NCI-H2171 (cell line): Measurements from ENCODE around the gene PRSS3.
"Not testable (repeated sequence)": the region's sequence is repeated elsewhere in the genome, so short reads cannot be mapped to it uniquely, and the experiment has no call there.

Source experiments
- DNase-seq: peaks from one replicate; lab custom pipeline; 2025; lab: John Stamatoyannopoulos, UW

Gene PRSS3

DNA sequence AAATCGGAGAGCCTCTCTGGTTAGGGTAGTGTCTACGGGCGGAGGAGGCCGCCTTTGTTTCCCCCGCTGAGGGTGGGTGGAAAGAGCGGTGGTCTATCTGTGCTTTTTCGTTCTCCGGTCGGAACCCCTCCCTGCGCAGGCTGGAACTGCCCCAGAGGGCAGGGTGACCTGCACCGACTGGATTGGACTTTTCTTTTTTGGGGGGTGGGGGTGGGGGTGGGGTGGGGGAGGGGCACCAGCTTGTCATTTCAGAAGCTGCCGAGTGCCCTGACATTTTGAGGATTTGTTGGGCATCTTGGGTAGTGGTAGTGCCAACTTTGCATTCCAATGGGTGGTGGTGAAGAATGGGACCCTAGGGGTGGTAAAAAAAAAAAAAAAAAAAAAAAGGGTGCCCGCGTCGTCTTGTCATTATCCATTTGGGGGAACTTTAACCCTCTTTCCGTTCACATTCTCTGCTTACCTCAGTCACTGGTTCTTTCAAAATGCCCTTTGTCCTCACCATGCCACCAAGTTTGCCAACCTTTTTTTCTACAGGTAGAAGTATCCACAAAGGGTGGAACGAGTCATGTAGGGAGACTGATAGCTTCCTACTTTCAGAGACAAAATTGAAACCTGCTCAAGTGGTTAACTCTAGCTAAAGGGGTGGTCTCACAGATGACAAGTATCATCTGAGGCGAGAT is 22.9 kb downstream of the PRSS3 start:
- no peak for DNase-seq

- no peak for DNase-seq
Observed at GRCh38 chr9:33818847-33819500, 23.6 kb downstream of the PRSS3 start.

DNA sequence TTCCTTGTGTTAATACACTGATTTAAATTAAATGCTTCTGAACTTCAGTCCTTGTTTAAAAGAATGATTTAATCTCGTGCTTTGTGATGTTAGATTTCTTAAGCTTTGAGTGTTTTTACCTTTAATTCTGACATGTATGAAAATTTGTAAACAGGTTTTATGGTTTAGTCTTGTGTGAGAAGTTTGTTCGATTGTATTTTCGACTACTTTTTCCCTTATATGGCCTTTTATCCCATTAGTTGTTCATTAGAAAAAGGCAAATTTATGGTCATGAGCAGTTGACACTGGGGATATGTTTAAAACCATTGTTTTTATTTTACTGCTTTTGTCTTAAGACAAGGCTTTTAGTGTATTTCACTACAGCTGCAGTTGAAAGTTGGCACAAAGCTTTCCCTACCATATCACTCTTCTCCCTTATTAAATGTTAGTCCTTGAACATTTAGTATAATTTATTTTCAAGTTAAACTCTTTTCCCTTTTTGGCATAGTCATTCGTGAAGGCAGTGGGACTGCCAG is 24.9 kb downstream of the PRSS3 start:
- no peak for DNase-seq

- DNase-seq = no peak
Observed at GRCh38 chr9:33823801-33824200, 28.4 kb downstream of the PRSS3 start.

GRCh38 chr9:33827285-33827684 is 31.9 kb downstream of the PRSS3 start:
- DNase-seq = not testable (repeated sequence)

DNA sequence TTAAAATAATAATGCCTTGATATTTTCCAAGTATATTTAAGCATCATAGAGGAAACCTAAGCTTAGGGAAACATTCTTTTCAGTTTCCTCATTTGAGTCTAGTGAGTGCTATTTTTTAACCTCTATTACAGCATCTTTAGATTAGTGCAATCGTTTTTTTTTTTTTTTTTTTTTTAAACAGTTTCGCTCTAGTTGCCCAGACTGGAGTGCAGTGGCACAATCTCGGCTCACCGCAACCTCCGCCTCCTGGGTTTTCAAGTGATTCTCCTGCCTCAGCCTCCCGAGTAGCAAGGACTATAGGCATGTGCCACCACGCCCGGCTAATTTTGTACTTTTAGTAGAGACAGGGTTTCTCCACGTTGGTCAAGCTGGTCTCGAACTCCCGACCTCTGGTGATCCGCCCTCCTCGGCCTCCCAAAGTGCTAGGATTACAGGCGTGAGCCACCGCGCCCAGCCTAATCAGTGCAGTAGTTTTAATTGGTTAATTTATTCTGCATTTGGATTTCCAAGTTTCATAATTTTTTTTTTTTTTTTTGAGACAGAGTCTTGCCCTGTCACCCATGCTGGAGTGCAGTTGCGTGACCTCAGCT is 34.4 kb downstream of the PRSS3 start:
- not testable (repeated sequence) for DNase-seq

- no peak for DNase-seq
Observed at GRCh38 chr9:33835625-33836260, 40.4 kb downstream of the PRSS3 start.

DNA sequence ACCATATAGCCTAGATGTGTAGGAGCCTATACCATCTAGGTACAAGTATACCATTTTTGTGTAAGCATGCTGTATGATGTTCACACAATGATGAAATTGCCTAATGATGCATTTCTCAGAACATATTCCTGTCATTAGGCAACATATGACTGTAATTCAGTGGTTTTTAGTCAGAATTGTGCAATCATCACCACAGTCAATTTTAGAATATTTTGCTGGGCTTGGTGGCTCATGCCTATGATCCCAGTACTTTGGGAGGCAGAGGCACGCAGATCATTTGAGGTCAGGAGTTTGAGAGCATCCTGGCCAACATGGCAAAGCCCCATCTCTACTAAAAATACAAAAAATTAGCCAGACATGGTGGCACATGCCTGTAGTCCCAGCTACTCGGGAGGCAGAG is 40.9 kb downstream of the PRSS3 start:
- not testable (repeated sequence) for DNase-seq

GRCh38 chr9:33837138-33837537 is 41.8 kb downstream of the PRSS3 start:
- DNase-seq = no peak

DNA sequence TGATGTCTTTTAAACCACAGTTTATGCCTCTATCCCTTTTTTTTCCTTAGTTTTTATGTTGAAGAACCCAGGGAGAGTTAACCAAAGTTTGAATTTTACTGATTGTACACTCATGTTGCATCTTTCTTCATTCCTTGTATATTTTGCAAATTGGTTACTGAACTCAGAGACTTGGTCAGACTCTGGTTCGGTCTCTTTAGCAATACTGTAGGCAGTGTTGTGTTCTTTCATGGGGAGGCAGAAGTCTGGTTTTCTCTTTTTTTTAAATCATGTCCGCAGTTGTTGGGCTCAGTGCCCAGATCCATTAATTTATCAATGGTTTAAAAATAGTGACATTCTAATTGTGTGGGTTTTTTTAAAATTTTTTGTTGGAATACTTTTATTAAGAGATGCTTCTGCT is 45.0 kb downstream of the PRSS3 start:
- DNase-seq = no peak

DNA sequence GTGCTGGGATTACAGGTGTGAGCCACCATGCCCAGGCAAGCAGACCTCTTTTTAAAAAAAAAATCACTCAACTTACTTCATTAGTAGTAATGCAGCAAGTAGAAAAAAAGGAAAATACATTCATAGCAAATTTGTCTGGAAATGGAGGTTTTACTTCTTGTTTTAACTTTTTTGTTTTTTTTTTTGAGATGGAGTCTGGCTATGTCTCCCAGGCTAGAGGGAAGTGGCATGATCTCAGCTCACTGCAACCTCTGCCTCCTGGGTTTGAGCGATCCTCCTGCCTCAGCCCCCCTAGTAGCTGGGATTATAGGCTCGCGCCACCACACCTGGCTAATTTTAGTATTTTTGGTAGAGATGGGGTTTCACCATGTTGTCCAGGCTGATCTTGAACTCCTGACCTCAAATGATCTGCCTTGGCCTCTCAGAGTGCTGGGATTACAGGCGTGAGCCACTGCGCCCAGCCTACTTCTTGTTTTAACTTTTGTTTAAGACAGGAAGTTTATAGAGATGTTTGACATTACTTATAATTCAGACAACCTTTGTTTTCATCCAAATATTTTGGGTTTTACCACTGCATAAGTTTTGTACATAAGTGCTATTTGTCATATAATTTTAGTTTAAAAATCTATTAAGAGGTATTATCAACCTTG is 48.1 kb downstream of the PRSS3 start:
- no peak for DNase-seq

DNA sequence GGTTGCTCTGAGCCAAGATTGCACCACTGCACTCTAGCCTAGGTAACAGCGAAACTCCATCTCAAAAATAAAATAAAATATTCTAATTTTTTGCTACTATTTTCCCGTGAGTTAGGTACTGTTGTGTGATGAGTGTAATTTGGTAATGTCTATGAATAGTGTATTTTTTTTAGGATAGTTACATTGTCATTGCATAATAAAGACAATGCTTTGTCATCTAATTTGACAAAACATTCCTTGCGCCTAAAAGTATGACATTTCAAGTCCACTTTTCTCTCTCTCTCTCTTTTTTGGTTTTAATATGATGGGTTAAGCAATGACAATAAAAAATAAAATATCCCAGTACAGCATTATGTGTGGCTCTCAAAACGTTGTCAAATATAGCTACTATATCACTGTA is 50.9 kb downstream of the PRSS3 start:
- no peak for DNase-seq

- not testable (repeated sequence) for DNase-seq
Observed at GRCh38 chr9:33847894-33848205, 52.5 kb downstream of the PRSS3 start.
